ENCODE measurements around the gene CRTC3. TPM values are rescaled to one million over a fixed set of nuclear protein-coding genes. Genes with fewer than 3 reads are reported as not detected.

CRTC3 gene
- total and polyA plus RNA-seq, 2 of the 4 experiments (the other 2 are of a cell fraction) = 4.7 to 14.8 TPM

DNA sequence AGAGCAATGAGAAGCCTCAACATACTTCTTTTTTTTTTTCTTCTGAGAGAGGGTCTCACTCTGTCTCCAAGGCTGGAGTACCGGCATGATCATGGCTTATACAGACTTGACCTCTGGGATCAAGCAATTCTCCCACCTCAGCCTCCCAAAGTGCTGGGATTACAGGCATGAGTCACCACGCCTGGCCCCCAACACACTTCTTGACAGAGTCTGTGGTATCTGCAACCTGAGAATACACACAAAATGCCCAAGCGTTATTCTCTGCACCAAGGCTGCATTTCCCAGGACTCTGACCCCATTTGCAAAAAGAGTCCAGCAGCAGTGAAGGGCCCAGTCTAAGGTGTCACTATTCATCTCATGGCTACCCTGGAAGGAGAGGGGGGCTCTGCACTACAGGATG, 144.8 kb downstream of the CRTC3 start:
- no TSS peak for BruUV-seq (replicated peaks)
- POLR2A ChIA-PET (ENCODE audit: unreplicated experiment) = no interaction called here
- 67% methylated on average over 1 of the region's 3 CpGs; no CpG with 5 or more reads in 1 of the 2 experiments for WGBS, 2 experiments (ENCODE audit: extremely low coverage in 2 of 2, insufficient read length in 1 of 2)

More for the DNA sequence above, 144.8 kb downstream of the CRTC3 start:
- H3K27me3 ChIP-seq (ENCODE audit: control insufficient read depth, insufficient read depth, low read length) = no peaks in the 10 kb centered on the region; the same call in 1 of the 2 replicates
- CTCF ChIA-PET = no interaction called here
- DNase-seq = peak; percentile 50
- H3K18ac ChIP-seq (ENCODE audit: low read depth, low read length) = no peak overlapping the region
- dilution Hi-C loops (cut with HindIII; ENCODE audit: low sequenced_read_pairs, unreplicated experiment) = no loop called here
- no peak overlapping the region for H3K4me2 ChIP-seq (ENCODE audit: low read depth, low read length)
- in situ Hi-C loops (cut with MboI; ENCODE audit: low sequenced_read_pairs) = no loop called here
- H4K91ac ChIP-seq (ENCODE audit: insufficient read depth, low read depth, low read length) = no peak overlapping the region
- H2BK15ac ChIP-seq (ENCODE audit: low read depth, low read length) = no peak overlapping the region
- no peak overlapping the region for H2AFZ ChIP-seq (replicated peaks; ENCODE audit: low read length, poor library complexity)
- H3K36me3 ChIP-seq (ENCODE audit: control insufficient read depth, insufficient read depth, low read length) = no peaks in the 10 kb centered on the region
- no peak overlapping the region for H3K14ac ChIP-seq (replicated peaks; ENCODE audit: low read depth, low read length)
- H3K79me1 ChIP-seq (ENCODE audit: low read depth in 1 of 2, low read length in 2 of 2) = no peaks in the 10 kb centered on the region
- H3K4me3 ChIP-seq (ENCODE audit: insufficient read depth, low read depth, low read length) = no peak overlapping the region
- H4K8ac ChIP-seq (ENCODE audit: low read depth in 2 of 2, low read length in 2 of 2) = no peak overlapping the region
- peaks cover 6% of the 10 kb centered on the region; the same call in 1 of the 2 replicates for H3K9me1 ChIP-seq (ENCODE audit: insufficient read depth, low read length)
- H3K9me3 ChIP-seq (ENCODE audit: control insufficient read depth, insufficient read depth, low read length) = no peaks in the 10 kb centered on the region
- TF ChIP-seq NFE2L2 (IDR thresholded peaks at IDR 0.05; ENCODE audit: low read depth, low read length) = no peak
- peak; percentile 47; the same call in 1 of the 2 replicates for TF ChIP-seq FOS (IDR thresholded peaks at IDR 0.05; ENCODE audit: low read depth, low read length)
- H2AK5ac ChIP-seq (ENCODE audit: low read depth, low read length) = no peak overlapping the region
- H2AK9ac ChIP-seq (replicated peaks; ENCODE audit: low read depth, low read length, poor library complexity) = no peak overlapping the region
- no peak overlapping the region for H3K27ac ChIP-seq (ENCODE audit: insufficient read depth, low read length)
- no peak overlapping the region for H3K56ac ChIP-seq (ENCODE audit: extremely low read depth, insufficient read depth, low read length)
- H4K20me1 ChIP-seq (ENCODE audit: insufficient read depth, low read length) = no peaks in the 10 kb centered on the region
- H3K4me1 ChIP-seq (ENCODE audit: control insufficient read depth, insufficient read depth, low read length) = no peaks in the 10 kb centered on the region
- H3K23ac ChIP-seq (ENCODE audit: low read depth, low read length) = no peak overlapping the region; the same call in 1 of the 2 replicates
- no peak overlapping the region for H2BK5ac ChIP-seq (ENCODE audit: low read depth, low read length, poor library complexity, severe bottlenecking)
- ATAC-seq (ENCODE audit: low read depth) = peak; percentile 69
- H4K5ac ChIP-seq (ENCODE audit: low read depth, low read length) = no peak overlapping the region
- no peak overlapping the region for H2BK120ac ChIP-seq (ENCODE audit: low read depth, low read length)
- no peak overlapping the region for H2BK20ac ChIP-seq (ENCODE audit: low read depth, low read length)
- no peak overlapping the region for H3K4ac ChIP-seq (ENCODE audit: low read depth, low read length)
- no peak overlapping the region for H3K9ac ChIP-seq (ENCODE audit: low read depth, low read length)
- intact Hi-C loops (cut with micrococcal nuclease) = no loop called here
